IMR-90 (cell line): ENCODE data around the gene SLC29A1. TPM values are rescaled to one million over a fixed set of nuclear protein-coding genes. Genes with fewer than 3 reads are reported as not detected.

ENCODE experiments used
- ATAC-seq: fragments of 200-7000 bp; cut with Tn5 transposase; 2 replicates; pipeline ENCODE4 v1.9.1; 2020; ENCODE audit warnings: low read depth, mild to moderate bottlenecking, moderate library complexity
- BruUV-seq: library from RNA; stranded (reverse); fragments of 400-500 nt; replicated peaks from 2 replicates; lab custom pipeline; 2021; lab: Mats Ljungman, UMichigan
- CTCF ChIA-PET: fragments of 300-600 bp; formaldehyde crosslinking; extraction: SDS; loops from one replicate; lab custom pipeline; 2021; ENCODE audit warnings: antibody characterized with exemption; lab: Yijun Ruan, JAX
- POLR2A ChIA-PET: fragments of 300-600 bp; sonication (Branson Sonifier 250); formaldehyde crosslinking; loops from one replicate; lab custom pipeline; 2022; ENCODE audit warnings: antibody characterized with exemption; ENCODE audit not compliant: unreplicated experiment; lab: Charles Lee
- DNase-seq: peaks from one replicate; pipeline ENCODE4 v3.0.0; 2013
- H2AFZ ChIP-seq: replicated peaks from 2 replicates; pipeline ENCODE3; 2013; ENCODE audit warnings: low read length, mild to moderate bottlenecking; ENCODE audit not compliant: poor library complexity
- H2AK5ac ChIP-seq: 2 replicates; pipeline ENCODE4 v1.6.1; 2013; ENCODE audit warnings: low read depth, low read length, inconsistent platforms
- H2AK9ac ChIP-seq: replicated peaks from 2 replicates; pipeline ENCODE3; 2013; ENCODE audit warnings: mild to moderate bottlenecking, low read depth, low read length, moderate library complexity; ENCODE audit not compliant: poor library complexity
- H2BK120ac ChIP-seq: 2 replicates; pipeline ENCODE4 v1.6.1; 2013; ENCODE audit warnings: low read depth, low read length, inconsistent platforms
- H2BK15ac ChIP-seq: 3 replicates; pipeline ENCODE4 v1.6.1; 2013; ENCODE audit warnings: low read depth, low read length, inconsistent platforms
- H2BK20ac ChIP-seq: 2 replicates; pipeline ENCODE4 v1.6.1; 2013; ENCODE audit warnings: low read depth, mild to moderate bottlenecking, inconsistent platforms, low read length, moderate library complexity
- H2BK5ac ChIP-seq: 2 replicates; pipeline ENCODE4 v1.6.1; 2013; ENCODE audit warnings: mild to moderate bottlenecking, low read depth, low read length, inconsistent platforms; ENCODE audit not compliant: poor library complexity, severe bottlenecking
- H3K14ac ChIP-seq: replicated peaks from 2 replicates; pipeline ENCODE4 v1.6.1; 2013; ENCODE audit warnings: low read depth, low read length, inconsistent platforms
- H3K18ac ChIP-seq: 2 replicates; pipeline ENCODE4 v1.6.1; 2013; ENCODE audit warnings: low read depth, low read length, control low read depth
- H3K23ac ChIP-seq: 2 replicates; pipeline ENCODE4 v1.6.1; 2013; ENCODE audit warnings: low read depth, low read length, inconsistent platforms
- H3K27ac ChIP-seq: 2 replicates; pipeline ENCODE4 v1.5.1; 2013; ENCODE audit warnings: mild to moderate bottlenecking, control low read depth, low read length; ENCODE audit not compliant: insufficient read depth
- H3K27me3 ChIP-seq: 2 replicates; pipeline ENCODE4 v1.6.1; 2013; ENCODE audit warnings: low read length; ENCODE audit not compliant: control insufficient read depth, insufficient read depth
- H3K36me3 ChIP-seq: 2 replicates; pipeline ENCODE4 v1.6.1; 2013; ENCODE audit warnings: low read length, mixed read lengths; ENCODE audit not compliant: control insufficient read depth, insufficient read depth
- H3K4ac ChIP-seq: 2 replicates; pipeline ENCODE4 v1.6.1; 2013; ENCODE audit warnings: low read depth, low read length, inconsistent platforms
- H3K4me1 ChIP-seq: 2 replicates; pipeline ENCODE4 v1.6.1; 2013; ENCODE audit warnings: low read length, mixed read lengths; ENCODE audit not compliant: control insufficient read depth, insufficient read depth
- H3K4me2 ChIP-seq: 2 replicates; pipeline ENCODE4 v1.6.1; 2013; ENCODE audit warnings: low read depth, mild to moderate bottlenecking, control low read depth, low read length, moderate library complexity
- H3K4me3 ChIP-seq: 2 replicates; pipeline ENCODE4 v1.5.1; 2013; ENCODE audit warnings: low read depth, mild to moderate bottlenecking, control low read depth, low read length, moderate library complexity; ENCODE audit not compliant: insufficient read depth
- H3K56ac ChIP-seq: 2 replicates; pipeline ENCODE4 v1.6.1; 2013; ENCODE audit warnings: low read length, inconsistent platforms; ENCODE audit not compliant: insufficient read depth; ENCODE audit errors: extremely low read depth
- H3K79me1 ChIP-seq, 2 experiments: 2 replicates each; pipeline ENCODE4 v1.6.1; 2013; ENCODE audit warnings: low read length in 2 of 2, inconsistent platforms in 1 of 2, low read depth in 1 of 2
- H3K9ac ChIP-seq: 2 replicates; pipeline ENCODE4 v1.6.1; 2013; ENCODE audit warnings: low read depth, low read length, control low read depth
- H3K9me1 ChIP-seq: 2 replicates; pipeline ENCODE4 v1.6.1; 2013; ENCODE audit warnings: low read length, inconsistent platforms; ENCODE audit not compliant: insufficient read depth
- H3K9me3 ChIP-seq: 2 replicates; pipeline ENCODE4 v1.6.1; 2013; ENCODE audit warnings: low read length; ENCODE audit not compliant: control insufficient read depth, insufficient read depth
- H4K20me1 ChIP-seq: 2 replicates; pipeline ENCODE4 v1.6.1; 2013; ENCODE audit warnings: low read length, inconsistent platforms; ENCODE audit not compliant: insufficient read depth
- H4K5ac ChIP-seq: 2 replicates; pipeline ENCODE4 v1.6.1; 2013; ENCODE audit warnings: mild to moderate bottlenecking, low read depth, low read length, control low read depth
- H4K8ac ChIP-seq, 2 experiments: 2 replicates each; pipeline ENCODE4 v1.6.1; 2013; ENCODE audit warnings: low read depth in 2 of 2, low read length in 2 of 2, control low read depth in 1 of 2, inconsistent platforms in 1 of 2
- H4K91ac ChIP-seq: 2 replicates; pipeline ENCODE4 v1.6.1; 2013; ENCODE audit warnings: low read depth, low read length, inconsistent platforms; ENCODE audit not compliant: insufficient read depth
- BHLHE40 ChIP-seq: fragments of 150-350 bp; IDR thresholded peaks from 2 replicates; pipeline ENCODE4 v1.6.1; 2016; ENCODE audit warnings: mild to moderate bottlenecking, low read depth, low read length
- CHD1 ChIP-seq: IDR thresholded peaks from 2 replicates; pipeline ENCODE4 v1.6.1; 2012; ENCODE audit warnings: low read depth, low read length, improper control_type of control experiment
- CTCF ChIP-seq: conservative IDR thresholded peaks from 2 replicates; pipeline ENCODE4 v1.5.1; 2012; ENCODE audit warnings: mild to moderate bottlenecking, low read depth, low read length, improper control_type of control experiment
- ELK1 ChIP-seq: fragments of 150-350 bp; IDR thresholded peaks from 2 replicates; pipeline ENCODE4 v1.6.1; 2016; ENCODE audit warnings: low read depth, mild to moderate bottlenecking, low read length, moderate library complexity, borderline replicate concordance
- FOS ChIP-seq: fragments of 150-350 bp; IDR thresholded peaks from 2 replicates; pipeline ENCODE4 v1.6.1; 2016; ENCODE audit warnings: low read depth, low read length
- MAFK ChIP-seq: IDR thresholded peaks from 2 replicates; pipeline ENCODE4 v1.6.1; 2012; ENCODE audit warnings: low read depth, low read length, improper control_type of control experiment
- MAZ ChIP-seq: IDR thresholded peaks from 2 replicates; pipeline ENCODE4 v1.6.1; 2012; ENCODE audit warnings: low read depth, mild to moderate bottlenecking, low read length, improper control_type of control experiment, moderate library complexity, borderline replicate concordance
- MXI1 ChIP-seq: IDR thresholded peaks from 2 replicates; pipeline ENCODE4 v1.6.1; 2012; ENCODE audit warnings: low read depth, mild to moderate bottlenecking, low read length, moderate library complexity, borderline replicate concordance
- NFE2L2 ChIP-seq: fragments of 150-350 bp; IDR thresholded peaks from 2 replicates; pipeline ENCODE4 v1.6.1; 2016; ENCODE audit warnings: low read depth, mild to moderate bottlenecking, low read length
- POLR2A ChIP-seq: IDR thresholded peaks from 2 replicates; pipeline ENCODE4 v1.6.1; 2012; ENCODE audit warnings: mild to moderate bottlenecking, low read depth, low read length
- RAD21 ChIP-seq: IDR thresholded peaks from 2 replicates; pipeline ENCODE4 v1.6.1; 2012; ENCODE audit warnings: low read length, improper control_type of control experiment
- RFX5 ChIP-seq: IDR thresholded peaks from 2 replicates; pipeline ENCODE4 v1.8.0; 2012; ENCODE audit warnings: low read depth, mild to moderate bottlenecking, low read length, moderate library complexity
- SMC3 ChIP-seq: fragments of 150-350 bp; IDR thresholded peaks from 2 replicates; pipeline ENCODE4 v1.6.1; 2016; ENCODE audit warnings: low read depth, mild to moderate bottlenecking, antibody characterized with exemption, low read length, moderate library complexity
- USF2 ChIP-seq: fragments of 150-350 bp; IDR thresholded peaks from 2 replicates; pipeline ENCODE4 v1.6.1; 2017; ENCODE audit warnings: mild to moderate bottlenecking, antibody characterized with exemption, low read length, low read depth
- WGBS, 2 experiments: methylation state at CpG; one replicate each; pipeline versions ENCODE4 v1.1.5 to v1.1.7; 2013; ENCODE audit warnings: missing lambda C conversion rate in 2 of 2; ENCODE audit not compliant: insufficient read length in 1 of 2; ENCODE audit errors: extremely low coverage in 2 of 2; 5-methylcytosine and 5-hydroxymethylcytosine counted together
- dilution Hi-C: fragments of 300-500 bp; cut with HindIII; formaldehyde crosslinking; loops from one replicate; pipeline ENCODE4 v1.14.3; 2018; ENCODE audit warnings: low sequenced_read_pairs; ENCODE audit not compliant: unreplicated experiment
- in situ Hi-C: fragments of 300-500 bp; cut with MboI; formaldehyde crosslinking; loops from 3 replicates; pipeline ENCODE4 v1.14.3; 2019; ENCODE audit warnings: low sequenced_read_pairs, inconsistent platforms, mixed read lengths
- intact Hi-C: fragments of 100-400 bp; cut with micrococcal nuclease; formaldehyde crosslinking; loops from 2 replicates; pipeline ENCODE4 v1.10.0; 2022
- polyA plus RNA-seq, 3 experiments: library from polyadenylated mRNA; depleted of rRNA; stranded (reverse); fragments of >200 nt; gene quantifications; 2 replicates each; pipeline ENCODE4 v1.2.3, GENCODE V29; 2012; ENCODE audit warnings: low replicate concordance in 1 of 3
- total RNA-seq: library from RNA; depleted of rRNA; stranded (reverse); fragments of >200 nt; gene quantifications from 2 replicates; pipeline ENCODE4 v1.2.3, GENCODE V29; 2012

The SLC29A1 gene
- total and polyA plus RNA-seq, 2 of the 4 experiments (the other 2 are of a cell fraction) = 4.1 to 22.1 TPM

- ChIA-PET CTCF (no interaction called here), POLR2A (interaction anchor here (0.6 kb wide), 1 partner anchor 192 kb away, joined by 11 read pairs; no protein-coding TSS in a partner anchor)
- Histone ChIP-seq H4K20me1 (no peaks in the 10 kb centered on the region; the same call in 1 of the 2 replicates), H2AK5ac (no peak overlapping the region), H3K9me1 (peaks cover 4% of the 10 kb centered on the region; the same call in 1 of the 2 replicates), H3K9ac (no peak overlapping the region), H2BK15ac (no peak overlapping the region), H3K23ac (no peak overlapping the region), H2AK9ac (no peak overlapping the region), H3K56ac (no peak overlapping the region), H4K8ac (no peak overlapping the region), H4K91ac (no peak overlapping the region), H3K18ac (no peak overlapping the region), H4K5ac (no peak overlapping the region), H3K4me2 (no peak overlapping the region), H2BK5ac (no peak overlapping the region), H3K4ac (no peak overlapping the region), H3K4me1 (no peaks in the 10 kb centered on the region), H3K79me1 (no peaks in the 10 kb centered on the region), H3K27me3 (peaks cover 69% of the 10 kb centered on the region), H3K14ac (no peak overlapping the region), H3K4me3 (no peak overlapping the region), H3K36me3 (no peaks in the 10 kb centered on the region), H2BK120ac (no peak overlapping the region), H2BK20ac (no peak overlapping the region), H2AFZ (no peak overlapping the region), H3K27ac (no peak overlapping the region), H3K9me3 (no peaks in the 10 kb centered on the region)
- dilution Hi-C loops = no loop called here
- ATAC-seq = no peak
- in situ Hi-C loops = no loop called here
- no TSS peak for BruUV-seq
- no peak for DNase-seq
- intact Hi-C loops = no loop called here
- 91% methylated on average over 4 of the region's 23 CpGs; no CpG with 5 or more reads in 1 of the 2 experiments for WGBS, 2 experiments
- TF ChIP-seq RAD21 = no peak
- TF ChIP-seq CHD1 = no peak
- TF ChIP-seq CTCF = no peak
- no peak for TF ChIP-seq ELK1
- TF ChIP-seq POLR2A = no peak
- TF ChIP-seq BHLHE40 = no peak
- TF ChIP-seq MAFK = no peak
- TF ChIP-seq MXI1 = no peak
- no peak for TF ChIP-seq USF2
- no peak for TF ChIP-seq RFX5
- TF ChIP-seq SMC3 = no peak
- no peak for TF ChIP-seq FOS
- no peak for TF ChIP-seq NFE2L2
- no peak for TF ChIP-seq MAZ
Measured at GRCh38 chr6:44276667-44277640, 53.6 kb downstream of the SLC29A1 start.
